Fibroblast of skin of left quadriceps (primary cell): ENCODE measurements around the gene SLC27A3.
"Not testable (repeated sequence)": the region's sequence is repeated elsewhere in the genome, so short reads cannot be mapped to it uniquely, and the experiment has no call there.

Experiments used
- DNase-seq, 2 experiments: peaks; one replicate each; pipeline ENCODE4 v3.0.0-alpha.2; 2013; ENCODE audit warnings: low read depth in 2 of 2

SLC27A3 gene

DNA sequence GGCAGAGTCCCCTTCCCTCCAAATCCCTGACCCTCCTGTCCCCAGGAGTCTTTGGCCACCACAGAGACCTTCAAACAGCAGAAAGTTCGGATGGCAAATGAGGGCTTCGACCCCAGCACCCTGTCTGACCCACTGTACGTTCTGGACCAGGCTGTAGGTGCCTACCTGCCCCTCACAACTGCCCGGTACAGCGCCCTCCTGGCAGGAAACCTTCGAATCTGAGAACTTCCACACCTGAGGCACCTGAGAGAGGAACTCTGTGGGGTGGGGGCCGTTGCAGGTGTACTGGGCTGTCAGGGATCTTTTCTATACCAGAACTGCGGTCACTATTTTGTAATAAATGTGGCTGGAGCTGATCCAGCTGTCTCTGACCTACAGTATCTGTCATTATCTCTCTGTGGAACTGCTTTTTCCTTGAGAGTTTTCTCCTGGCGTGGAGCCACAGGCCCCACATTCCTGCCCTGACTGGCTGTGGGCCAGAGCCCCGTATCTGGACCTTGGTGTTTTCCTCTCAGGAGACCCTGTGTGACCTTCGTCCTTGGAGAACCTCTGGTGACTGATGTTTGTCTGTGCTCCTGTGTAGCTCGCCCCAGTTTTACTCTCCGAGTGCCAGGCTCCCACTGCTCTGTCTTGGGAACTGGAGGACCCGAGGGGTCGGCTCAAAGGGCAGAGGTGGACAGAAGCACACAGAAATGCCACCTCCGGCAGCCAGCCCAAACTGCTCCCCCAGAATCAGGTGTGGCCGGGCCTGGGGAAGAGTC is 4.8 kb downstream of the SLC27A3 start:
- DNase-seq = no peak

DNA sequence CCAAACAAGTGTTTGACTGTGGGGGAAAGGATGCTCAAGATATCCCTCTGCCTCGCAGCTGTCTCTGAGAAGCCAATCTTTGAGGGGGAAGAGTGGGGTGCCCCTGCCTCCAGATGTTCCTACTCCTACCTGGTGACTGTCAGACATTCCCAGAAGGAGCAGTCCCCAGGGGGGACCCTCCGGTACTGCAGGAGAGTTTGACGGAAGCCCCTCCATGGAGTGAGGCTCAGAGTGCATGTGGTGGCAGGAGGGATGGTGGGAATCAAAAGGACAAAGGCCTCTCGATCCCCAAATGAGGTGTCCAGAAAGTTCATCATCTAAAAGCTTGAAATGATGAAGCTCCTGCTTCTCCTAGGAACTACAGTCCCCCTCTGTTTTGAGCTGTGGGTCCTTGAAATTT is 5.3 kb downstream of the SLC27A3 start:
- DNase-seq = no peak

DNA sequence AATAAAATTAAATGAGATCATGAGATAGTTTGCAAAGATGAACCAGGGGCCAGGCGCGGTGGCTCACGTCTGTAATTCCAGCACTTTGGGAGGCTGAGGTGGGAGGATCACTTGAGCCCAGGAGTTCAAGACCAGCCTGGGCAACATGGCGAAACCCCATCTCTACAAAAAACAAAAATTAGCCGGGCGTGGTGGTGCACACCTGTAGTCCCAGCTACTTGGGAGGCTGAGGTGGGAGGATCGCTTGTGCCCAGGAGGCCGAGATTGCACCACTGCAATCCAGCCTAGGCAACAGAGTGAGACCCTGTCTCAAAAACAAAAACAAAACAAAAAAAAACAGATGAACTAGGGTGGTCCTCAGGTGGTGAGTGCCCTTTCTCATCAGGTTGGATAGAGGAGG is 7.4 kb downstream of the SLC27A3 start:
- not testable (repeated sequence) for DNase-seq

DNA sequence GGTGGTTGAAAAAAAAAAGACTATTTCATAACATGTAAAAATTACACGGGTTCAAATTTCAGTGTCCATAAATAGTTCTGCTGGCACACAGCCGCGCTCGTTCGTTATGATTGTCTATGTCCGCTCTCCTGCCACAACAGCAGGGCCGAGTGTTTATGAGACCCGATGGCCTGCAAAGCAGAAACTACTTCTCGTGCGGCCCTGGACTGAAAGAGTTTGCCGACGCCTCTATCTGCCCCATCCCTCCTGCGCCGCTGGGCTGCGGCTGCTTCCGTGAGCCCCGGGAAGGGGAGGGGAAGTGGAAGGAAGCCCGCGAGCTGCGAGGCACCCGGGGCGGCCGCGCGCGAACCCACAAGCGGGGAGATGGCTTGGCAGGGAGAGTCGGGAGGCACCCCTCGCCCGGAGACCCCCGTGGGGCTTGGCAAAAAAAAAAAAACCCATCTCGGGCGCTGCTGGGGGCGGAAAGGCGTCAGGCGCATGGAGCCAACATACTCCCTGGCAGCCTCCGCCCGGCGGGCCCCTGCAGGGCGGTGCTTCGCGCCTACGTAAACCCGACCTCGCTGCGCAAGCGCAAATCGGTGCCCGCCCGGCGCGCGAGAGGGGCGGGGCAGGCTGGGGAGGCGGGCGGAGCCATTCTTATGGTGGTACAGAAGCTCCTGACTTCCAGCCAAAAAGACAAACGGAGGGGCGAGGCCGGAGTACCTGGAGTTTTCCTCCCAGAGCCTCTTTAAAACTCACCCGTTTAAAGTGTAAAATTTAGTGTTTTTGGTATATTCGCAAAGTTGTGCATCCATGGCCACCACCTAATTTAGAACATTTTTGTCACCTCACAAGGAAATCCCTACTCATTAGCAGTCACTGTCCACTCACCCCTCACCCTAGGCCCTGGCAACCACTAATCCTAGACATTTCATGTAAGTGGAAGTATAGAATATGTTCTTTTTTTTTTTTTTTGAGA is 8.3 kb downstream of the SLC27A3 start:
- peak; percentile 71 to 78 for DNase-seq

DNA sequence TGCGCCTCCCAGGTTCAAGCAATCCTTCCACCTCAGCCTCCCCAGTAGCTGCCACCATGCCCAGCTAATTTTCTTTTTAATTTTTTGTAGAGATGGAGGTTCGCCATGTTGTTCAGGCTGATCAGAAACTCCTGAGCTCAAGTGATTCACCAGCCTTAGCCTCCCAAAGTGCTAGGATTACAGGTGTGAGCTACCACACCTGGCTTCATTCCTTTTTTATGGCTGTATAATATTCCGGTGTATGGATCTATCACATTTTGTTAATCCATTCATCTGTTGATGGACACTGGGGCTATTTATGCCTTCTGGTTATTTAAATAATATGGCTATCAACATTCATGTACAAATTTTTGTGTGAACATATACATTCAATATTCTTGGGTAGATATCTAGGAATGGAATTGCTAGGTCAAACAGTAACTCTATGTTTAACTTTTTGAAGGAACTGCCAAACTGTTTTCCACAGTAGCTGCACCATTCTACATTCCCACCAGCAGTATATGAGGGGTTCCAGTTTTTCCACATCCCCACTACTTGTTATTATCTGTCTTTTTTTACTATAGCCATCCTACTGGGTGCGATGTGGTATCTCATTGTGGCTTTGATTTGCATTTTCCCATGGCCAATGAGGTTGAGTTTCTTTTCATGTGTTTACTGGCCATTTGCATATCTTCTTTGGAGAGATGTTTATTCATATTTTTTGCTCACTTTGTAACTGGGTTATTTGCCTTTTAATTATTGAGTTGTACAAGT is 11.0 kb downstream of the SLC27A3 start:
- DNase-seq = no peak

DNA sequence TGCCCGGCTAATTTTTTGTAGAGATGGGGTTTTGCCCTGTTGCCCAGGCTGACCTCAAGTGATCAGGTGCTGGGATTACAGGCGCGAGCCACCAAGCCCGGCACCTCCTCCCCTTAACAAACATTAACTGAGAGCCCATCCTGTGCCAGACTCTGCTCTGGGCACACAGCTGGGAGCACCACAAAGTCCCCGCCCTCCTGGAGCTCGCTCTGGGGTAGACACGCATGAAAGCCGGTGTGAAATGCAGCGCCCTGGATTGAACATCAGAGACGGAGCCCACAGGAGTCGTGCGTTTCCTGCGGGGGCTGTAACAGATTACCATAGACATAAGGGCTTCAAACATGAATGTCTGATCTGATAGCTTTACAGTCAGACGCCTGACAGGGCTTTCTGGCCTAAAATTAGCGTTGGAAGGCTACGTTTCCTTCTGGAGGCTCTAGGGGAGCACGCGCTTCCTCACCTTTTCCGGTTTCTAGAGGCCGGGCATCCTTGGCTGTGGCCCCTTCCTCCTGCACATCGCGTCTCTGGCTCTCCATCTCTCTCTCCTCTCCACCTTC is 14.3 kb downstream of the SLC27A3 start:
- no peak for DNase-seq

DNA sequence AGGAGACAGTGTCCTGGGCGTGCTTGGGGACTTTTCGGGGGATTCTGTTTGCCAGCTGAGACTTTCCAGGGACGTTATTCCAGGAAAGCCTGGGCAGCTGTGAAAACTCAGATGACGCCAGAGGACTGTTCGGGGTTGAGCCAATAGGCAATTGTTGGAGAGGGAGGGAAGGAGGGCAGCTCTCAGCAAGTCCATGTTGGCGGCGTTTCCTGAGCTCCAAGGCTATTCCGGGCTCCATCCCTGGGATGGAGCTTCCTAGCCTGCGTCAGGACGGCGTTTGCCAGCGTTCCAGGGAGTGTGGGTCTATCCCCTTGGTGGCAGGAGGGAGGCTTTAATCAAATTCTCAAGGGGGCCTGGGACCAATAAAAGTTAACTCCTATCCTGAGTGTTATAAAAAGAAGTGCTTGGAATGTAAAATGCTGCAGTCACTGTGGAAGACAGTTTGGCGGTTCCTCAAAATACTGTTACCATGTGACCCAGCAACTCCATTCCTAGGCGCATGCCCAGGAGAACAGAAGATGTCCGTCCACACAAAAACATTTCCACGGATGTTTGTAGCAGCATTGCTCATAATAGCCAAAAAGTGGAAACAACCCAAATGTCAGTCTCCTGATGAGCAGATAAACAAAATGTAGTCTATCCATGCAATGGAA is 15.2 kb downstream of the SLC27A3 start:
- DNase-seq = peak; percentile 40 to 46

DNA sequence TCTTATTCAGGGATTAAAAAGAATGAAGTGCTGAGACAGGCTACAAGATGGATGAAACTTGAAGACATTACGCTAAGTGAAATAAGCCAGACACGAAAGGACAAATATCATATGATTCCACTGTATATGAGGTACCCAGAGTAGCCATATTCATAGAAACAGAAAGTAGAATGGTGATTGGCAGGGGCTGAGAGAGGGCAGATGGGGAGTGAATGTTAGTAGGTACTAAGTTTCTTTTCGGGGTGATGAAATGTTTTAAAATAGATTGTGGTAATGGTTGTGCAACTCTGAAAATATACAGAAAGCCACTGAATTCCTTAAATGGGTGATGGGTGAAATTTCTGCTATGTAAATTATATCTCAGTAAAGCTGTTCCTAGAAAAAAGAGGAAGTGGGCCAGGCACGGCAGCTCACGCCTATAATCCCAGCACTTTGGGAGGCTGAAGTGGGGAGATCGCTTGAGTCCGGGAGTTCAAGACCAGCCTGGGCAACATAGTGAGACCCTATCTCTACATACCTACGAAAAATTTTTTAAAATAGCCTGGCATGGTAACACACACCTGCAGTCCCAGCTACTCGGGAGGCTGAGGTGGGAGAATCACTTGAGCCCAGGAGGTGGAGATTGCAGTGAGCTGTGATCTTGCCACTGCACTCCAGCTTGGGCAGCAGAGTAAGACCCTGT is 15.9 kb downstream of the SLC27A3 start:
- peak; percentile 91 for DNase-seq

DNA sequence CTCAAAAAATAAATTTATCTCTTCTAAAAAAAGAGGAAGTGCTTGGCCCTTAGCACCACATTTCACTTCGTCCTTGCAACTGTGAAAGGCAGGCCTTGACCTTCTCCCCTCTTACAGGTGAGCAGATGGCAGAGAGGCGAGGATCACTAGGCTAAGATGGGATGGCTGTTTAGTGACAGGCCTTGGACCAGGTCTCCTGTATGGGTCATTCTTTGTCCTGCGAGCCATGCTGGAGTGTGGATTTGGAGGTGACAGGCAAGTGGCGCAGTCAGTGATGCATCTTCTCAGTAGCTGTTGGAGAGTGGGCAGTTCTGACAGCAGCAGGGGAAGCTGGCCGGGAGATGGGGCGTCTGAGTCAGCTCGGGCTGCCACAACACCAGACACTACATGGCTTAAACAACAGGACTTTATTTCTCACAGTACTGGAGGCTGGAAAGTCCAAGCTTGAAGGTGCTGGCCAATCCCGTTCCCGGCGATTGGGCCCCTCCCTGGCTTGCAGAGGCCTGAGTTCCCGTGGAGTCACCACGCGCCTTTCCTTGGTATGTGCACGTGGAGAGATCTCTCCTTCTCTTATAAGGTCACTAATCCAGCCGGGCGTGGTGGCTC is 16.5 kb downstream of the SLC27A3 start:
- DNase-seq = no peak

DNA sequence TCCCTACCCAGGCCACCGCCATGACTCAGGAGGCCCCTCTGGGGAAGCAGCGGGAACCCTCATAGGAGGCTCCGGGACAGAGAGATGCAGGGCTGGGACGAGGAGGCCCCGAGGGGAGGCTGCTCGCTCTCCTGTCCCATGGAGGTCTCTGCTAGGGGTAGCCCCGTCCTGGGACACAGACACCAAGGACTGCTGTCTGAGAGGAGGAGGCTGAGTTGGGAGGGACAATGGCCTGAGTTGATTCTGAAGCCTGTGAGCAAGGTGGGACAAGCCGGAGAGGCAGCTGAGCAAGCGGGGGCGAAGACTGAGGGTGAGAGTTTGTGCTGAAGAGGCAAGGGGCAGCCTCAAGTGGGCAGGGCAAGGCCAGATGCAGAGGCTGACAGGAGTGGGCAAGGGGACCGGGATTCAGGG is 17.4 kb downstream of the SLC27A3 start:
- DNase-seq = no peak

DNA sequence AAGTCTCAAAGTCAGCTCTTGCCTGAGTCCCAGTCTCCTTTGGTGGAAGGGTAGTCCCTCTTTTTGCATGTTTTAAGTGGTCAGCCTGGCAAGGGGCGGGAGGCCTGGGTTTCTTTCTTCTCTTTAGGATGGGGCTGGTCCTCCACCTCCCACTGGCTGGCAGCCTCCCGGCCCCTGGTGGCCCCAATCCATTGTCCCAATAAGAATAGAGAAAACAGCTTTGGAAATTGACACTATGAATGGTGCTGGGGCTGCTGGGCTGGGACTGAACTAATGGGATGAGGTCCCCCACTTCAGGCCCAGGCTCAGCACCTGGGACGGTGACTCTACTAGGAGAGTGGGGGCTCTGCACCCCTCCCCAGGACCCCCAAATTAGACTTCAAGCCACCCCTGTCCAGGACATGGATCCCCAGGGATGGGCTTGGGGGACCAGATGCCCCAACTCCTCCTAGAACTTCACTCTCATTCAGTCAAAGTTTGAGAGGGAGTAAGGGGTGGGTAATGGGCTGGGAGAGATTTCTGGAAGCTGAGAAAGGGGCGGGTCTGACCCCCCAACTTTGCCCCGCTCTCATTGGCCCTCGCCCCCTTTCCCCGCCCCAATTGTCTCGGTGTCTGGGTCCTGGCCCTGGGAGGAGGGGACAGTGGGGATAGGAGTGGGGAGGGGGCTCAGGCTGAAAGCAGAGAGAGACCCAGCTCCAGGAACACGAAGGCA is 18.2 kb downstream of the SLC27A3 start:
- DNase-seq = no peak

DNA sequence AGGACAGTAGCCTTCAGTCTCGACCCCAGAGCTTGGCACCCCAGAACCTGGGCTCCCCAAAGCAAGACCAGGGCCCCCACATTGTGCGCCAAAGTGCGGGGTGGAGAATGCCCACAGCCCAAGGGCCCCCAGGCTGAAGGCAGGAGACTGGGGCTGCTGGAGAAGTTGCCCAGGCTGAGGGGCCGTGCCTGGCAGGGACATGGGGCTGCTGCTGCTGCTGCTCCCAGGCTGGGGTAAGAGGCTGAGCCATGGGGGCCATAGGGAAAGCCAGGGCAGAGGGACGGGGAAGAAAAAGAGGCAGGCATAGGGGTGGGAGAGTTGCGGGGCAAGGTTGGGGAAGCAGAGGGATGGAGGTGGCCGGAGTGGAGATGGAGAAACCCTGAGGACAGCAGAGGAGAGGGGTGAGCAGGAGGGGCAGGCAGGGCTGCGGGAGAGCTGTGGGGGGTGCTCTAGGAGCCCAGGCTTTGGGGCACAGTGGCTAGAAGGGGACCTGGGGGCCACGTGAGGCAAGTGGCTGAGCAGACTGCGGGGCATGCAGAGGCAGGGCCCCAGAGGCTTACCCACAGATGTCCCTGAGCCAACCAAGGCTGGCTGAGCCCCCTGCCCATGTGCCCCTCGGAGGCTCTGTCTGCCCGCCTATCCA is 18.9 kb downstream of the SLC27A3 start:
- DNase-seq = no peak

DNA sequence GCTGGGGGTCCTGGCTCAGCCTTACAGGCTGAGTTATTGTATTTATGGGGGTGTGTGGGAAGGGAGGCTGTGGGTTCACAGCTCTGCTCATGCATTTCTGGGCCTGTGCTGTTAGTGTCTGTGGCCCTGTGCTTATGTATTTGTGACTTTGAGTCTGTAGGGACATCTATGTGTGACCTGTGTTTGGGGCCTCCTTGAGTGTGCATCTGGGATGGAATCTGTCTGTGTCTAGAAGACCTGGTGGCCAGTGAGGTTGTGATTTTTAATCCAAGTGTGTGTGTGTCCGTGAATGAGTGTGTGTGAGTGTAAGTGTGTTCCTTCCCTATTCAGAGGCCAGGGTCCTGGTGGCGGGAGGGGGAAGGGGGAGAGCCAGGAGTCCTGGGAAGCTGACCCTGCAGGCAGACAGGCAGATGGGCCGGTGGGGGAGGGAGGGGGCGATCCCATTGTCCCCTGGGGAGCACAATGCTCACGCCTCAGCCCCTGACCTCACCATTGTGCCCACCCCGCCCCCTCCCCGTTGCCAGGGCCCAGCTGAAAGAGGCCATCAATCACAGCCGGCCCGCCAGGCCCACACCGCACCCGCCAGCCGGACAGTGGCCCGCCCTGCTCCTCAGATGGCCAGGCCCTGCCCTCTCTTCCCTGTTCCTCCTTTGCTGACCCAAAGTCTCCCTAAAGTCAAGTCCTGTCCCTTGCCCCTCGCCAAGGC is 19.6 kb downstream of the SLC27A3 start:
- no peak for DNase-seq

DNA sequence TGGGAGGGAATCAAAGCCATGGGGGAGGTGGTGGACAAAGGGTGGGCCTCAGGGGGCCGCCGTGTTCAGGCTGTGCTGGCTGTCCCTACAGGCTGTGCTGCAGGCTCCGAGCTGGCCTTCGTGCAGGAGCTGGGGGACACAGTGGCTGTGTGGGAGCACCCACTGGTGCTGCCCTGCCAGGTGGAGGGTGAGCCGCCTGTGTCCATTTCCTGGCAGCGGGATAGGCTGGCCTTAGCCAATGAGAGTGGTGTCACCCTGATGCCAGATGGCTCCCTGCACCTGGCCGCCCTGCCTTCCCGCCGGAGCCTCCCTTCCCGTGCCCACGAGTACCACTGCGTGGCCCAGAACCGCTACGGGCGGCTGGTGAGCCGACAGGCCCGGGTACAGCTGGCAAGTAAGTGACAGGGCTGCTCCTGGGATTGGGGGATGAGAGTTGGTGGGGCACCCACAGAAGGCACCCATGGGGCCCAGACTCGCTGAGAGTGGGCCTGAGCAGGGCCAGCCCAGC is 20.2 kb downstream of the SLC27A3 start:
- DNase-seq = no peak

DNA sequence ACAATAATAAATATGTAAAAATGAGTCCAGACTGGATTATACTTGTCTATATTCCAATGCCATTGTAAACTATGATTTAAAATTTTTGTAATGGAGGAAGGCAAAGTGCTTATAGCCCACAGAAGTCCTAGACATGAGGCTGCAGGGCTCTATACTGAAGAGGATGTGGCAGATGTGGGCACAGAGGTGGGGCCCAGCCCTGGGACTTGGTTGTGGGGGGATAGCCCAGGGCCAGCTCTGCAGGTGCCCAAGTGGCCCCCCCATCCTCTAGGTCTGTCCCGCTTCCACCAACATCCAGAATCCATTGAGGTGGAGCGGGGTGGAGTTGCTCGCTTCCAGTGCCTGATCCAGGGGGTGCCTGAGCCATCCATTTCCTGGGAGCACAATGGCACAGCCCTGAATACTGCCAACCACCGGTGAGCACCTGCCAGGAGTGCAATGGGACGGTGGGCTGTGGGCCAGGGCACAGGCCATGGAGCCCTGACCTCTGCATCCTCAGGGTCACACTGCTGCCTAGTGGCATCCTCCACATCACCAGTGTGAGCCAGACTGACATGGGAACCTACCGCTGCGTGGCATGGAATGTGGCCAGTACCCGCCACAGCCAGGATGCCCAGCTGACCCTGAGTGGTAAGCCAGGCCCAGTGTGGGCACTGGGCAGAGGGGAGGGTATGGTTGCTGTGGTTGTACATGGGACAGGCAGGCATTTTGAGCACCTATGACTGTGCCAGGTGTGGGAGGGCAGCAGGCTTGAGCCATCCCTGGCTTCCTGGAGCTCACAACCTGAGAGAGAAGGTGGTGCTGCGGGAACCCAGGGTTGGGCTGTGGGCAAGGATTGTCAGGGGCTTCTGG is 21.0 kb downstream of the SLC27A3 start:
- no peak for DNase-seq

DNA sequence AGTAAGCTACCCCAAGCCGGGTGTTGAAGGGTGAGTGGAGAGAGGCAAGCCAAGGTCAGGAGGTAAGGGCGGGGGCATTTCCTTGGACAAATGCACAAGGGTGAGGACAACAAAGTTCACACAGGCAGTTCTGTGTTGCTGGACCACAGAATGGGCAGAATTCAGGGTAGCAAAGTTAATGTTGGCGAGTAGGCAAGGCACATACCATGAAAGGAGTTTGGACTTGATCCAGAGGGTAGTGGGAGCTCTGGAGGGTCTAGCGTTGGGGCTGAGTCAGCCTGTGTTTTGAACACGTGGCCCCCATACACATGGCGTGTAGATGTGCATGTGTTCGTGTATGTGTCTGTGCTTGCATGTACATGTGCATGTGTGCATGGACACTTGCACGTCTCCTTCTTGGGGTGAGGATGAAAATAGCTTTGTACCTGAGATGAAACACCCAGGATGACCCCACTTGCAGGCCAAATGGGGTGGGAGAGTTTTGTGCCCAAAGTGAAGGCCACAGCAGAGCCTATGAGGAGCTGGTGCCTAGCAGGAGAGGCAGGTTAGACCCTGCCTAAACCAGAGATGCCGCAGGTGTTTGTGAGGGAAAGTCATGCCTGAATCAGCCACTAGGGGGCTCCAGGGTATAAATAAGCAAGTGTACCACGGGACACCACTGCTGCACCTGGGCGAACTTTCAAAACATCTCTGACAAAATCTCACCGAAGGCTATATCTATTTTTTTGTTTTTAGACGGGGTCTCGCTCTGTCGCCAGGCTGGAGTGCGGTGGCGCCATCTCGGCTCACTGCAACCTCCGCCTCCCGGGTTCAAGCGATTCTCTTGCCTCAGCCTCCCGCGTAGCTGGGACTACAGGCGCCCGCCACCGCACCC is 21.8 kb downstream of the SLC27A3 start:
- DNase-seq = no peak

DNA sequence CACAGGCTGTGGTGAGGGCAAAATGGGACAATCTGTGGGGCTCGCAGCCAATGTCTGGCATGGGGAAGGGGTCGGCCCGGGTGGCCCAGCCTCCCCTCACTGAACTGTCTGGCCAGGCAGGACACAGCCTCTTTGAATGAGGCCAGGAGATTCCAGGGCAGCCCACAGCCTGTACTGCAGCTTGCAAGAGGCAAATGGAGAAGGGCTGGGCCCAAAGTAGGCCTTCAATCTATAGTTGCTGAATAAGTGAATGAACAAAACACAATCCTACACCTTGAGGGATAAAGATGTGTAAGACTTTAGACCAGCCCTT is 23.2 kb downstream of the SLC27A3 start:
- no peak for DNase-seq
